ENCODE results near the gene ZMIZ1.

ZMIZ1 gene

GRCh38 chr10:79128241-79128922 lies 59.6 kb downstream of the ZMIZ1 start:
- H3K27ac ChIP-seq: no peak overlapping the region
- TF ChIP-seq ZFX (IDR thresholded peaks at IDR 0.05; ENCODE audit: borderline replicate concordance) (no peak), CTCF (IDR thresholded peaks at IDR 0.05) (no peak)

- TF ChIP-seq ZFX (IDR thresholded peaks at IDR 0.05; ENCODE audit: borderline replicate concordance) (no peak), CTCF (IDR thresholded peaks at IDR 0.05) (no peak)
- H3K27ac ChIP-seq: no peak overlapping the region
Measured at GRCh38 chr10:79128923-79129305, 60.1 kb downstream of the ZMIZ1 start.

GRCh38 chr10:79129361-79129997 lies 60.7 kb downstream of the ZMIZ1 start:
- TF ChIP-seq ZFX (IDR thresholded peaks at IDR 0.05; ENCODE audit: borderline replicate concordance) (no peak), CTCF (IDR thresholded peaks at IDR 0.05) (no peak)
- no peak overlapping the region for H3K27ac ChIP-seq

- H3K27ac ChIP-seq: no peak overlapping the region
- TF ChIP-seq ZFX (IDR thresholded peaks at IDR 0.05; ENCODE audit: borderline replicate concordance): no peak
- TF ChIP-seq CTCF (IDR thresholded peaks at IDR 0.05): no peak
Measured at GRCh38 chr10:79130255-79130654, 61.5 kb downstream of the ZMIZ1 start.

GRCh38 chr10:79130846-79131245 lies 62.1 kb downstream of the ZMIZ1 start:
- no peak overlapping the region for H3K27ac ChIP-seq
- TF ChIP-seq CTCF (IDR thresholded peaks at IDR 0.05) (no peak), ZFX (IDR thresholded peaks at IDR 0.05; ENCODE audit: borderline replicate concordance) (no peak)

- H3K27ac ChIP-seq: no peak overlapping the region
- TF ChIP-seq CTCF (IDR thresholded peaks at IDR 0.05) (no peak), ZFX (IDR thresholded peaks at IDR 0.05; ENCODE audit: borderline replicate concordance) (no peak)
Measured at GRCh38 chr10:79131836-79132631, 63.3 kb downstream of the ZMIZ1 start.
